IMR-90 (cell line): ENCODE data around the gene HNRNPC. TPM values are rescaled to one million over a fixed set of nuclear protein-coding genes. Genes with fewer than 3 reads are reported as not detected.
"Not testable (repeated sequence)": the region's sequence is repeated elsewhere in the genome, so short reads cannot be mapped to it uniquely, and the experiment has no call there.

Experiments used
- ATAC-seq: fragments of 200-7000 bp; cut with Tn5 transposase; 2 replicates; pipeline ENCODE4 v1.9.1; 2020; ENCODE audit warnings: low read depth, mild to moderate bottlenecking, moderate library complexity
- BruUV-seq: library from RNA; stranded (reverse); fragments of 400-500 nt; replicated peaks from 2 replicates; lab custom pipeline; 2021; lab: Mats Ljungman, UMichigan
- CTCF ChIA-PET: fragments of 300-600 bp; formaldehyde crosslinking; extraction: SDS; loops from one replicate; lab custom pipeline; 2021; ENCODE audit warnings: antibody characterized with exemption; lab: Yijun Ruan, JAX
- POLR2A ChIA-PET: fragments of 300-600 bp; sonication (Branson Sonifier 250); formaldehyde crosslinking; loops from one replicate; lab custom pipeline; 2022; ENCODE audit warnings: antibody characterized with exemption; ENCODE audit not compliant: unreplicated experiment; lab: Charles Lee
- DNase-seq: peaks from one replicate; pipeline ENCODE4 v3.0.0; 2013
- H2AFZ ChIP-seq: replicated peaks from 2 replicates; pipeline ENCODE3; 2013; ENCODE audit warnings: low read length, mild to moderate bottlenecking; ENCODE audit not compliant: poor library complexity
- H2AK5ac ChIP-seq: 2 replicates; pipeline ENCODE4 v1.6.1; 2013; ENCODE audit warnings: low read depth, low read length, inconsistent platforms
- H2AK9ac ChIP-seq: replicated peaks from 2 replicates; pipeline ENCODE3; 2013; ENCODE audit warnings: mild to moderate bottlenecking, low read depth, low read length, moderate library complexity; ENCODE audit not compliant: poor library complexity
- H2BK120ac ChIP-seq: 2 replicates; pipeline ENCODE4 v1.6.1; 2013; ENCODE audit warnings: low read depth, low read length, inconsistent platforms
- H2BK15ac ChIP-seq: 3 replicates; pipeline ENCODE4 v1.6.1; 2013; ENCODE audit warnings: low read depth, low read length, inconsistent platforms
- H2BK20ac ChIP-seq: 2 replicates; pipeline ENCODE4 v1.6.1; 2013; ENCODE audit warnings: low read depth, mild to moderate bottlenecking, inconsistent platforms, low read length, moderate library complexity
- H2BK5ac ChIP-seq: 2 replicates; pipeline ENCODE4 v1.6.1; 2013; ENCODE audit warnings: mild to moderate bottlenecking, low read depth, low read length, inconsistent platforms; ENCODE audit not compliant: poor library complexity, severe bottlenecking
- H3K14ac ChIP-seq: replicated peaks from 2 replicates; pipeline ENCODE4 v1.6.1; 2013; ENCODE audit warnings: low read depth, low read length, inconsistent platforms
- H3K18ac ChIP-seq: 2 replicates; pipeline ENCODE4 v1.6.1; 2013; ENCODE audit warnings: low read depth, low read length, control low read depth
- H3K23ac ChIP-seq: 2 replicates; pipeline ENCODE4 v1.6.1; 2013; ENCODE audit warnings: low read depth, low read length, inconsistent platforms
- H3K27ac ChIP-seq: 2 replicates; pipeline ENCODE4 v1.5.1; 2013; ENCODE audit warnings: mild to moderate bottlenecking, control low read depth, low read length; ENCODE audit not compliant: insufficient read depth
- H3K27me3 ChIP-seq: 2 replicates; pipeline ENCODE4 v1.6.1; 2013; ENCODE audit warnings: low read length; ENCODE audit not compliant: control insufficient read depth, insufficient read depth
- H3K36me3 ChIP-seq: 2 replicates; pipeline ENCODE4 v1.6.1; 2013; ENCODE audit warnings: low read length, mixed read lengths; ENCODE audit not compliant: control insufficient read depth, insufficient read depth
- H3K4ac ChIP-seq: 2 replicates; pipeline ENCODE4 v1.6.1; 2013; ENCODE audit warnings: low read depth, low read length, inconsistent platforms
- H3K4me1 ChIP-seq: 2 replicates; pipeline ENCODE4 v1.6.1; 2013; ENCODE audit warnings: low read length, mixed read lengths; ENCODE audit not compliant: control insufficient read depth, insufficient read depth
- H3K4me2 ChIP-seq: 2 replicates; pipeline ENCODE4 v1.6.1; 2013; ENCODE audit warnings: low read depth, mild to moderate bottlenecking, control low read depth, low read length, moderate library complexity
- H3K4me3 ChIP-seq: 2 replicates; pipeline ENCODE4 v1.5.1; 2013; ENCODE audit warnings: low read depth, mild to moderate bottlenecking, control low read depth, low read length, moderate library complexity; ENCODE audit not compliant: insufficient read depth
- H3K56ac ChIP-seq: 2 replicates; pipeline ENCODE4 v1.6.1; 2013; ENCODE audit warnings: low read length, inconsistent platforms; ENCODE audit not compliant: insufficient read depth; ENCODE audit errors: extremely low read depth
- H3K79me1 ChIP-seq, 2 experiments: 2 replicates each; pipeline ENCODE4 v1.6.1; 2013; ENCODE audit warnings: low read length in 2 of 2, inconsistent platforms in 1 of 2, low read depth in 1 of 2
- H3K9ac ChIP-seq: 2 replicates; pipeline ENCODE4 v1.6.1; 2013; ENCODE audit warnings: low read depth, low read length, control low read depth
- H3K9me1 ChIP-seq: 2 replicates; pipeline ENCODE4 v1.6.1; 2013; ENCODE audit warnings: low read length, inconsistent platforms; ENCODE audit not compliant: insufficient read depth
- H3K9me3 ChIP-seq: 2 replicates; pipeline ENCODE4 v1.6.1; 2013; ENCODE audit warnings: low read length; ENCODE audit not compliant: control insufficient read depth, insufficient read depth
- H4K20me1 ChIP-seq: 2 replicates; pipeline ENCODE4 v1.6.1; 2013; ENCODE audit warnings: low read length, inconsistent platforms; ENCODE audit not compliant: insufficient read depth
- H4K5ac ChIP-seq: 2 replicates; pipeline ENCODE4 v1.6.1; 2013; ENCODE audit warnings: mild to moderate bottlenecking, low read depth, low read length, control low read depth
- H4K8ac ChIP-seq, 2 experiments: 2 replicates each; pipeline ENCODE4 v1.6.1; 2013; ENCODE audit warnings: low read depth in 2 of 2, low read length in 2 of 2, control low read depth in 1 of 2, inconsistent platforms in 1 of 2
- H4K91ac ChIP-seq: 2 replicates; pipeline ENCODE4 v1.6.1; 2013; ENCODE audit warnings: low read depth, low read length, inconsistent platforms; ENCODE audit not compliant: insufficient read depth
- CEBPB ChIP-seq: IDR thresholded peaks from 2 replicates; pipeline ENCODE4 v1.6.1; 2012; ENCODE audit warnings: low read depth, low read length, improper control_type of control experiment
- MXI1 ChIP-seq: IDR thresholded peaks from 2 replicates; pipeline ENCODE4 v1.6.1; 2012; ENCODE audit warnings: low read depth, mild to moderate bottlenecking, low read length, moderate library complexity, borderline replicate concordance
- NFE2L2 ChIP-seq: fragments of 150-350 bp; IDR thresholded peaks from 2 replicates; pipeline ENCODE4 v1.6.1; 2016; ENCODE audit warnings: low read depth, mild to moderate bottlenecking, low read length
- POLR2A ChIP-seq: IDR thresholded peaks from 2 replicates; pipeline ENCODE4 v1.6.1; 2012; ENCODE audit warnings: mild to moderate bottlenecking, low read depth, low read length
- WGBS, 2 experiments: methylation state at CpG; one replicate each; pipeline versions ENCODE4 v1.1.5 to v1.1.7; 2013; ENCODE audit warnings: missing lambda C conversion rate in 2 of 2; ENCODE audit not compliant: insufficient read length in 1 of 2; ENCODE audit errors: extremely low coverage in 2 of 2; 5-methylcytosine and 5-hydroxymethylcytosine counted together
- dilution Hi-C: fragments of 300-500 bp; cut with HindIII; formaldehyde crosslinking; loops from one replicate; pipeline ENCODE4 v1.14.3; 2018; ENCODE audit warnings: low sequenced_read_pairs; ENCODE audit not compliant: unreplicated experiment
- in situ Hi-C: fragments of 300-500 bp; cut with MboI; formaldehyde crosslinking; loops from 3 replicates; pipeline ENCODE4 v1.14.3; 2019; ENCODE audit warnings: low sequenced_read_pairs, inconsistent platforms, mixed read lengths
- intact Hi-C: fragments of 100-400 bp; cut with micrococcal nuclease; formaldehyde crosslinking; loops from 2 replicates; pipeline ENCODE4 v1.10.0; 2022
- polyA plus RNA-seq, 3 experiments: library from polyadenylated mRNA; depleted of rRNA; stranded (reverse); fragments of >200 nt; gene quantifications; 2 replicates each; pipeline ENCODE4 v1.2.3, GENCODE V29; 2012; ENCODE audit warnings: low replicate concordance in 1 of 3
- total RNA-seq: library from RNA; depleted of rRNA; stranded (reverse); fragments of >200 nt; gene quantifications from 2 replicates; pipeline ENCODE4 v1.2.3, GENCODE V29; 2012

HNRNPC gene
- total and polyA plus RNA-seq, 2 of the 4 experiments (the other 2 are of a cell fraction): 308 to 615 TPM

DNA sequence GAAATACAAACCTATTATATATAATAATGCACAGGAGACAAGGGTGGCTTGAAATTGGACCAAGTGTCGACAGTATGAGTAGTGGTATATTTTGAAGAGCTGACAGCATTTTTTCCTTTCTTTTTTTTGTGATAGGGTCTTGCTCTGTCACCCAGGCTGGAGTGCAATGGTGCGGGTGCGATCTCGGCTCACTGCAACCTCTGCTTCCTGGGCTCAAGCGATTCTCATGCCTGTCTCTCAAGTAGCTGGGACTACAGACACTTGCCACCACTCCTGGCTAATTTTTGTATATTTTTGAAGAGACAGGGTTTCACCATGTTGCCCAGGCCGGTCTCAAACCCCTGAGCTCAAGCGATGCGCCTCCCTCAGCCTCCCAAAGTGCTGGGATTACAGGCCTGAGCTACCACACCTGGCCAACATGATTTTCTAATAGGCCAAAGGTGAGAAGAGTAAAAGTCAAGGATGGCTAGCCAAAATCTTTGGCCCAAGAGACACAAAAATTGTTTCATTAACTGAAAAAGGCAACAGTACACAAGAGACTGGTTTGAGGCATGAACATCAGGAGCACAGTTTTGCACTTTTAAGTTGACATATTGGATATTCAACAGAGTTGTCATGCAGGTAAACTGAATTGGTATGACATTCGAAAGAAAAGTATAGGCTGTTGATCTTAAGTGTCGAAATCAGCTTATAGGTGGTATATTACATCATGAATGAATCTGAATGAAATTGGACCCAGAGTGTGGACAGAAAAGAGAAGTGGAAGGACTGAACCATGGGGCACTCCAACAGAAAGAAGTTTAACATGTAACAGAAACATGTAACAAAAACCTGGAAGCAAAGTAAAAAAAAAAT is 12.5 kb downstream of the HNRNPC start:
- no peak overlapping the region for H3K9ac ChIP-seq
- no peak overlapping the region for H3K27ac ChIP-seq
- no TSS peak for BruUV-seq
- no peak overlapping the region for H4K5ac ChIP-seq
- H4K91ac ChIP-seq: no peak overlapping the region
- no peaks in the 10 kb centered on the region for H3K27me3 ChIP-seq
- ATAC-seq (no peak), DNase-seq (no peak)
- POLR2A ChIA-PET: interaction anchor here (0.6 kb wide), 1 partner anchor 11 kb away, joined by 3 read pairs; no protein-coding TSS in a partner anchor
- H2BK120ac ChIP-seq: no peak overlapping the region
- peaks cover 40% of the 10 kb centered on the region for H3K36me3 ChIP-seq
- peaks cover under 1 to 40% of the 10 kb centered on the region in 2 experiments; a peak in 2 of 4 replicates for H3K79me1 ChIP-seq
- no peak overlapping the region for H2AK9ac ChIP-seq
- no peak overlapping the region for H2BK20ac ChIP-seq
- H4K20me1 ChIP-seq: peaks cover 94% of the 10 kb centered on the region
- CTCF ChIA-PET: no interaction called here
- no peaks in the 10 kb centered on the region for H3K9me3 ChIP-seq
- no peak overlapping the region for H3K23ac ChIP-seq
- WGBS, 2 experiments: 93% methylated on average over 2 of the region's 10 CpGs; no CpG with 5 or more reads in 1 of the 2 experiments
- dilution Hi-C loops: no loop called here
- no peak overlapping the region for H2BK5ac ChIP-seq
- intact Hi-C loops: no loop called here
- no peak overlapping the region for H3K14ac ChIP-seq
- no peak overlapping the region for H3K18ac ChIP-seq
- in situ Hi-C loops: no loop called here
- H3K4me1 ChIP-seq: peaks cover 9% of the 10 kb centered on the region
- H2AFZ ChIP-seq: no peak overlapping the region
- peak; percentile 9; the same call in 1 of the 2 replicates for TF ChIP-seq CEBPB
- no peak for TF ChIP-seq MXI1
- TF ChIP-seq POLR2A: 0 out of 2 replicates have a peak, but pooled peaks have one; percentile 17
- no peak for TF ChIP-seq NFE2L2
- H2BK15ac ChIP-seq: no peak overlapping the region
- no peak overlapping the region for H2AK5ac ChIP-seq
- no peak overlapping the region for H3K4me3 ChIP-seq
- no peak overlapping the region for H3K56ac ChIP-seq
- H3K4me2 ChIP-seq: no peak overlapping the region
- peaks cover 19% of the 10 kb centered on the region for H3K9me1 ChIP-seq
- H4K8ac ChIP-seq: no peak overlapping the region
- H3K4ac ChIP-seq: no peak overlapping the region

DNA sequence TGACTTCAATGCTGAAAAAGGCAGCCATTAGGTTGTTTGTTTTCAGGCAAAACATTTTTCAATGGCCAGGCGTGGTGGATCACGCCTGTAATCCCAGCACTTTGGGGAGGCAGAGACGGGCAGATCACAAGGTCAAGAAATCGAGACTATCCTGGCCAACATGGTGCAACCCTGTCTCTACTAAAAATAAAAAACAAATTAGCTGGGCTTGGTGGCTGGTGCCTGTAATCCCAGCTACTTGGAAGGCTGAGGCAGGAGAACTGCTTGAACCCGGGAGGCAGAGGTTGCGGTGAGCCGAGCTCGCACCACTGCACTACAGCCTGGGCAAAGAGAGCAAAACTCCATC is 13.2 kb downstream of the HNRNPC start:
- H2AK9ac ChIP-seq, CTCF ChIA-PET, H3K14ac ChIP-seq, H3K9ac ChIP-seq, H3K4me2 ChIP-seq, POLR2A ChIA-PET, H3K27ac ChIP-seq, DNase-seq, H3K27me3 ChIP-seq, H3K9me3 ChIP-seq, H3K4me3 ChIP-seq, BruUV-seq, H2BK5ac ChIP-seq, H2AK5ac ChIP-seq, intact Hi-C loops, H3K4ac ChIP-seq, H2BK120ac ChIP-seq, in situ Hi-C loops, dilution Hi-C loops, H2BK20ac ChIP-seq, H3K56ac ChIP-seq, H4K8ac ChIP-seq, H2BK15ac ChIP-seq, H3K4me1 ChIP-seq, ATAC-seq, H3K18ac ChIP-seq, H4K5ac ChIP-seq, H4K91ac ChIP-seq, H3K23ac ChIP-seq, H2AFZ ChIP-seq: not testable (repeated sequence)
- Histone ChIP-seq H3K9me1 (peaks cover 20% of the 10 kb centered on the region), H3K79me1 (peaks cover 0 to 44% of the 10 kb centered on the region in 2 experiments; a peak in 2 of 4 replicates), H4K20me1 (peaks cover 93% of the 10 kb centered on the region), H3K36me3 (peaks cover 42% of the 10 kb centered on the region)
- no CpG with 5 or more reads among the region's 8 CpGs for WGBS, 2 experiments
